Activated CD4-positive, alpha-beta T cell treated with anti-CD3 and anti-CD28 coated beads for 48 hours (primary cell): Measurements from ENCODE around the gene ZNF554.

Experiments used
- DNase-seq: peaks from one replicate; pipeline ENCODE4 v3.0.0-alpha.2; 2020

ZNF554 gene

GRCh38 chr19:2834294-2834871 is 14.7 kb downstream of the ZNF554 start:
- DNase-seq, result no peak

GRCh38 chr19:2837430-2837829 is 17.8 kb downstream of the ZNF554 start:
- no peak for DNase-seq

- DNase-seq, result peak; percentile 99
These were observed 21.4 kb downstream of the ZNF554 start, which contains the start of gene ZNF555 for GRCh38 chr19:2840794-2841791. TSS of gene ZNF555 (plus strand) at chr19:2841475. CDS start at chr19:2841573, 98 bp downstream.

- DNase-seq, result peak; percentile 17
These were observed 22.3 kb downstream of the ZNF554 start for GRCh38 chr19:2841855-2842574.

GRCh38 chr19:2845107-2845506 is 25.4 kb downstream of the ZNF554 start:
- no peak for DNase-seq

- DNase-seq, result no peak
These were observed 26.7 kb downstream of the ZNF554 start for GRCh38 chr19:2846180-2846894.

- no peak for DNase-seq
These were observed 27.8 kb downstream of the ZNF554 start for GRCh38 chr19:2847507-2847906.

- no peak for DNase-seq
These were observed 28.9 kb downstream of the ZNF554 start for GRCh38 chr19:2848616-2849015.

- DNase-seq, result no peak
These were observed 30.7 kb downstream of the ZNF554 start for GRCh38 chr19:2850256-2850925.

- DNase-seq, result no peak
These were observed 32.9 kb downstream of the ZNF554 start for GRCh38 chr19:2852598-2852997.

GRCh38 chr19:2853015-2853606 is 33.4 kb downstream of the ZNF554 start:
- no peak for DNase-seq

GRCh38 chr19:2854849-2855248 is 35.2 kb downstream of the ZNF554 start:
- no peak for DNase-seq

- DNase-seq, result no peak
These were observed 36.9 kb downstream of the ZNF554 start for GRCh38 chr19:2856457-2857050.

- no peak for DNase-seq
These were observed 39.2 kb downstream of the ZNF554 start for GRCh38 chr19:2858864-2859263.

GRCh38 chr19:2863816-2864215 is 44.1 kb downstream of the ZNF554 start:
- no peak for DNase-seq

GRCh38 chr19:2865334-2866100 is 45.8 kb downstream of the ZNF554 start:
- DNase-seq, result no peak

GRCh38 chr19:2866495-2867024 is 46.9 kb downstream of the ZNF554 start:
- no peak for DNase-seq

GRCh38 chr19:2867025-2867991 is 47.6 kb downstream of the ZNF554 start, which contains the start of gene ZNF556:
TSS of gene ZNF556 (plus strand) at chr19:2867335. CDS start at chr19:2867422, 87 bp downstream.
- DNase-seq, result peak; percentile 25

GRCh38 chr19:2869618-2870017 is 50.0 kb downstream of the ZNF554 start:
- DNase-seq, result no peak
